Colon (tissue), 2 donors: ENCODE measurements around the gene PPARA.

Experiments
- FAIRE-seq: peaks from 2 replicates; lab custom pipeline; 2012; peaks lifted over from hg19 to GRCh38; lab: Jason Lieb, UNC
- donor health status: control.
- donor health status: control.

PPARA gene

DNA sequence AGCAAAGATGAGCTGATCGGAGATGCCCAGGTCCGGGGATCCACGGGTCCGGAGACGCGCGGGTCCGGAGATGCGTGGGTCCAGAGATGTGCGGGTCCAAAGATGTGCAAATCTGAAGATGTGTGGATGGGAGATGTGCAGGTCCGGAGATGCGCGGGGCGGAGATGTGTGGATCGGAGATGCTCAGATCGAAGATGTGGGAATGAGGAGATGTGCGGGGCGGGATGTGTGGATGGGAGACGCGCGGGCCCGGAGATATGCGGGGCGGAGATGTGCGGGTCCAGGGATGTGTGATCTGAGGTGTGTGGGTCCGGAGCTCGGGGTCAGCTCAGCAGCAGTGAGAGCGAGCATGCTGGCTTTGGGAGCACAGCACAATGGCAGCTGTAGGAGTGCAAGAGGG is 64.3 kb downstream of the PPARA start:
- FAIRE-seq: no peak

DNA sequence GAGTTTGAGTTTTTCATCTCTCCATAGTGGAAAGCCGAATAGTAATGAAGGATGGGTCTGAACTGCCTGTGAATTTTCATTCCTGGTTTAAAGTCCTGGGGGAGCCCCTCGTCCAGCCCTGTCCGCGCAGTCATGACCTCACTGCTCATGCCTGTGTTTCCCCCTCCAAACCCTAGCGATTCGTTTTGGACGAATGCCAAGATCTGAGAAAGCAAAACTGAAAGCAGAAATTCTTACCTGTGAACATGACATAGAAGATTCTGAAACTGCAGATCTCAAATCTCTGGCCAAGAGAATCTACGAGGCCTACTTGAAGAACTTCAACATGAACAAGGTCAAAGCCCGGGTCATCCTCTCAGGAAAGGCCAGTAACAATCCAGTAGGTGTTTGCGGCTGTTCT is 69.3 kb downstream of the PPARA start:
- FAIRE-seq: no peak

DNA sequence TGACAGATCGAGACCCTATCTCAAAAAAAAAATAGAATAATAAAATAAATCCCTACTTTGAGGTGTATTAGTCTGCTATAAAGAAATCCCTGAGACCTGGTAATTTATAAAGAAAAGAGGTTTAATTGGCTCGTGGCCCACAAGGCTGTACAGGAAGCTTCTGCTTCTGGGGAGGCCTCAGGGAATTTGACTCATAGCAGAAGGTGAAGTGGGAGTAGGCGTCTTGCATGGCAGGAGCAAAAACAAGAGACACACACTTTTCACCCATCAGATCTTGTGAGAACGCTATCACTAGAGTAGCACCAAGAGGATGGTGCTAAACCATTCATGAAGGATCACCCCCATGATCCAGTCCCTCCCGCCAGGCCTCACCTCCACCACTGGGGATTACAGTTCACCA is 70.6 kb downstream of the PPARA start:
- no peak for FAIRE-seq

DNA sequence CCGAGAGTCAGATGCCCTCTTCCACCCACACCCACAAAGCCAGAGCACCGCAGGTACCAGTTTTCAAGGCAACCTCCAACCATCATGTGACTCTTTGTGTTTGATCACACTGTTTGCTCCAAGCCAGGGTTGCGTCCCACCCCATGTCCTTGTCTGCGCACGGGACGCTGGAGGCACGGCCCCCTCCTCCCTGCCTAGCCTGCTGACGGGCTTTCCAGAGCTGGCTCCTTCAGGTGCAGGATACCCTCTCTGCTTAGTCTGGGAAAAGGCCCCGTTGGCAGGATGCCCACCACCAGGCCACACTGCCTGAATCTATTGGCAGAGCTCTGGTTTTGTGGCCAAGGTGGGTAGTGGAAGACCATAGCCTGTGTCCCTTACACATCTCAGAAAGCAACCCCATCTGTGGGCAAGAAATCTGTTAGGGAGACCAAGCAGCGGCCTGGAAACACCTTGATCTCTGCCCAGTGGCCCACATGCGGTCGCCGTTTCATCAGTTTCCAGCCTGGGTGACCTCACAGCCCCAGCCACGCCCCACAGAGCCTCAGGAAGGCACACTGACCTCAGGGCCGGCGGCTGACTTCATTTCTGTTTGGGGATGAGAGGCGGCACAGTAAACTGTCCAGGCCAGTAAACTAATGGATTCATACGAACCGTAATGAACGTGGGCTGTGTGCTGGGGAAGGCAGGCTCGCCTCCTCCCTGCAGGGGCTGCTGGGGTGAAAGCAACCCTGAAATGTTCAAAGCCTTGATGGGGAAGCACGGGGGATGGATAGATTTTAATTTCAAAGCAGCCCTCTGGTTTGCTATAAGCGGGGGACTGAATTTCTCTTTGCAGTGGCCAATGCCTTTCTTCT is 73.9 kb downstream of the PPARA start:
- FAIRE-seq: no peak

DNA sequence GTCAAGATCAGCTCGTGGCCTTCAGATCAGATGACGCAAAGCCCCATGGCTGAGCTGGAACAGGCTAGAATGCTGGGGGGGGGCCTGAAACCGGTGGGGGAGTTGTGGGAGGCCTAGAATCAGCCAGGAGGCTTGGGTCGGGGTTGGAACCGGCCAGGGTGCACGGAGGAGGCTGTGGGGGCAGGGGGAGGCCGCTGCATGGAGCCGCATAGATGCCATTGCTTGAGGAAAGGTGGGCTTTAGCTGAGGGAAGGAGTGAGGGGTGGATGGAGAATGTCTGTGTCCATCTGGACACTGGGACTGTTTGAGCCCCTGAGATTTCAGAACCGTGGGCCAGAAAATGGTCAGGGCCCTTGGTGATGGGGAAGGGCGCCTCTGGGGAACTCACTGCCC is 74.6 kb downstream of the PPARA start:
- FAIRE-seq: no peak

DNA sequence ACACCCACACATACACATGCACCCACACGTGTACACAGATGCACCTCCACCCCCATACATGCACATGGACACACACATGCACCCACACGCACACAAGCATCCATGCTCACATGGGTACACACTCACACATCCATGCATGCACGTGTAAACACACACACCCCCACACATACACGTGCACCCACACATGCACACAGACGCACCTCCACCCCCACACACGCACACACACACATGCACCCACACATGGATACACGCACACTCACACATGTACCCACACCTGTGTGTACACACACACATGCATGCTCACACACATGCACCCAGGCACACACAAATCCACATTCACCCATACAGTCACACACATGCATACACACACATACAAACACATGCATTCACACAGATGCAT is 75.3 kb downstream of the PPARA start:
- FAIRE-seq: no peak

DNA sequence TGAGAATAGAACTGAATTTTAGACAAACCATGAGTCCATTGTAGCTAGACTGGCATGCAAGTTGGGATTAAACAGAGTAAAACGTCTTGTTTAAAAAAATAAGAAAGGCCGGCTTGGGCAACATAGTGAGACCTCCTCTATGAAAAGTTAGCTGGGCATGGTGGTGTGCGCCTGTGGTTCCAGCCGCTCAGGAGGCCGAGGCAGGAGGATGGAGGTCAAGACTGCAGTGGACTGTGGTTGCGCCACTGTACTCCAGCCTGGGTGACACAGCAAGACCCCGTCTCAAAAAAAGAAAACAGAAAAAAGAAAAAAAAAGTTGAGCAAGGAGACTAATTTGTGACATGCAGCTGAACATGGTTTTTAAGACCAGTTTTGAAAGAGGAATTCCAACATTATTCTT is 76.3 kb downstream of the PPARA start:
- FAIRE-seq: no peak

DNA sequence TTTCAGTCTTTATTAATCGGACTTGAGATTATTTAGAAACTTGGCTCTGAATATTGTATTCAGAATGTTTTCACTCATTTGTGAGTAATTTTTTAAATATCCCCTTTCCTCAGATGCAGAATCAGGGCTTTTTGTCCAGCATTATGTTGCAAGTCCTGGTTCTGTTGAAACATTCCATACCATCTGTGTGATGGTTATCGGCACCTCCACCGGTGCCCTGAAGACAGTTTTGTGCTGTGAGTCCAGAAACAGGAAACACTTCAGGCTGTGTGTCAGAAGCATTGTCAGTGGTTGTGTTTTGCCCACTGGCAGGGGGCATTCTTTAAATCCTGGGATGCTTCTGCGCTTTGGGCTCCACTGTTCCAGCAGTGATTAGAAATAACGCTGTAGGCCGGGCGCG is 79.4 kb downstream of the PPARA start:
- no peak for FAIRE-seq

DNA sequence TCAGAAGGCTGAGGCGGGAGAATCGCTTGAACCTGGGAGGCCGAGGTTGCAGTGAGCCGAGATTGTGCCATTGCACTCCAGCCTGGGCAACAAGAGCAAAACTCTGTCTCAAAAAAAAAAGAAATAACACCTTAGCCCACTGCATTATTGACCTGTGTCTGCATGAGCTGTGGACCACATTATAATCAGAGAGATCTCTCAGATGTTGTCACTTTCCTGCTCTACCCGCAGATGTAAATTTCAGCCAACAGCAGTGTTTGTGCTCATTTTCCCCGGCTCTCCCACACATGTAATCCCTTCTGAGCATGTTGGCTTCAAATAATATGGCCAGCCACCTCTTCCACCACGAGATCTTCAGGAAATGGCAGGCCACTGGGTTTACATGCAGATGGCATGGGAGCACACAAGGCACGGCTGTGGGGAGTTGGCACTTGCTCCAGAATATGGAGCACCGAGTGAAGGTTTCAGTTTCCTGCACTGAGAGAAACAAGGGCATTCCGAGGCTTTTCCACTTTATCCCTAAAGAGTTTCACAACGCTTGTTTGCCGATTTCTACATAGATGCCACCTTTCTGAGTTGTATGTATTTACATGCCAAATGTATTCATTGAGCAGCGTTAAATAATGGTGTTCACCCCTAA is 80.1 kb downstream of the PPARA start:
- FAIRE-seq: no peak

DNA sequence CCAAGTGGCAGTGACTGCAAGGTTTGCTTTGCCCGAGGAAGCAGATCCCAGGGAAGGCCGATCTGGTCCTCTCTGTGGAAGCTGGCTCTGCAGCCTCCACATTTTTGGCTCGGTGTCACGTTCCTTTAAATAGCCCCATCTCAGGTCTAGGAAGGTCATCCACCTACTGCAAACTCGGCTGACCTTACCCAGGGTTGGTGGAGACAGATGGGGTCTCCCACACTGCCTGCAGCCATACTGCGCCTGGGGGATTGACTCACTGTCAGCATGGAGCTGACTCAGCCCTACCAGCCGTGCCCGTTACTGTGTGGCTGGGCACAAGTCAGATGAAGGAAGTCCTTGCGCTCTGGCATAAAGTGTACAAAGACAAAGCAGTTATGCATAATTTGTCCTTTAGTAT is 82.9 kb downstream of the PPARA start:
- FAIRE-seq: no peak

DNA sequence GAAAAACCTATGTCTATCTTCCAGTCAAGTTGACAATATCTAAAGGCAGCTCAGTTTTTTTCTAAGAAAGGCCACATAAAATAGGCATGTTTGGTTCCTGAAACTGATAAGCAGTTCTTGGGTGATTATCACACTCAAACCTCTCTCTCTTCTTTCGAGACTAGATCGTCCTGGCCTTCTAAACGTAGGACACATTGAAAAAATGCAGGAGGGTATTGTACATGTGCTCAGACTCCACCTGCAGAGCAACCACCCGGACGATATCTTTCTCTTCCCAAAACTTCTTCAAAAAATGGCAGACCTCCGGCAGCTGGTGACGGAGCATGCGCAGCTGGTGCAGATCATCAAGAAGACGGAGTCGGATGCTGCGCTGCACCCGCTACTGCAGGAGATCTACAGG is 84.6 kb downstream of the PPARA start:
- FAIRE-seq: no peak

DNA sequence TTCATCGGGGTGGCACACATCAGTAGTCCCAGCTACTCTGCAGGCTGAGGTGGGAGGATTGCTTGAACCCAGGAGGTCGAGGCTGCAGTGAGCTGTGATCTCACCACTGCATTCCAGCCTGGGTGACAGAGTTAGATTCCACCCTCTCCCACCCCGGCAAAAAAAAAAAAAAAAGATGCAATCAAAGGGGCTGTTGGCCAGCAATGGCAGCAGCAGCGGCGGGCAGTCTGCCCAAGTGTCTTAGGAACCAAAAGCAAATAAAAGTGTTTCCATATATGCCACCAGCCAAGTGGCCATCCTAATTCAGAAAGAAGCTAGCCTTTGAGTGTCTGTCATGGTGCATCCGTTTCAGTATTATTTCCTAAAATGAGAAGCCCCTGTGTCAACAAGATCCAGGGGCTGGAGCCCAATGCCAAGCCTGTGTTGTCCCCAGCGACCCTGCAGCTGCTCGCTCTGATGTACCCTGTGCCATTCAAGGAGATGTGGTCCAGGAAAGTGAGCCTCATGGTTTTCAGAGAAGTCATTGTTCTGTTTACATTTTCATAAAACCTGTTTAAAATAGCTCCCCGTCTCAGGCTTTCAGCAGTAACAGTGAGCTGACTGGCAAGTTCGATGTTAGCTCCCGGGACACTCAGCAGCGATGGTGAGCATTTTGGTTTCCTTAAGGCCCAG is 87.3 kb downstream of the PPARA start:
- no peak for FAIRE-seq

DNA sequence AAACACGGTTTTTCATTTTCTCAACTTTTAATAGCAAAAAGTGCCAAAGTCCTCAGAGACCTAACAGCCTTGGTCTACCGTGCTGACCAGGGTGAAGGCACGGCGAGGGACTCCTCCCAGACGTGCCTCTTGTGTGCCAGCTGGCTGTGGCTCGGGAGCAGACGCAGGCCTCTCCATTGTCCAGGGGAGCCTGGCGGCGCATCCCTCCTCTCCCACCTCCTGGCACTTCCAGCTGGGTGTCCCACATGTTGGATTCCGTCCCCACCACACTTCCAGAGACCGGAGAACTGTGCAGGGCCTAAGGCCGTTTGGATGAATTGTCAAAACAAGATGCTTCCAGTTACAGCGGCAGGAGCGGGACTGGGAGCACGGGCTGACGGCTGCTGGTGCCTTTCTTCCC is 88.2 kb downstream of the PPARA start:
- FAIRE-seq: no peak

DNA sequence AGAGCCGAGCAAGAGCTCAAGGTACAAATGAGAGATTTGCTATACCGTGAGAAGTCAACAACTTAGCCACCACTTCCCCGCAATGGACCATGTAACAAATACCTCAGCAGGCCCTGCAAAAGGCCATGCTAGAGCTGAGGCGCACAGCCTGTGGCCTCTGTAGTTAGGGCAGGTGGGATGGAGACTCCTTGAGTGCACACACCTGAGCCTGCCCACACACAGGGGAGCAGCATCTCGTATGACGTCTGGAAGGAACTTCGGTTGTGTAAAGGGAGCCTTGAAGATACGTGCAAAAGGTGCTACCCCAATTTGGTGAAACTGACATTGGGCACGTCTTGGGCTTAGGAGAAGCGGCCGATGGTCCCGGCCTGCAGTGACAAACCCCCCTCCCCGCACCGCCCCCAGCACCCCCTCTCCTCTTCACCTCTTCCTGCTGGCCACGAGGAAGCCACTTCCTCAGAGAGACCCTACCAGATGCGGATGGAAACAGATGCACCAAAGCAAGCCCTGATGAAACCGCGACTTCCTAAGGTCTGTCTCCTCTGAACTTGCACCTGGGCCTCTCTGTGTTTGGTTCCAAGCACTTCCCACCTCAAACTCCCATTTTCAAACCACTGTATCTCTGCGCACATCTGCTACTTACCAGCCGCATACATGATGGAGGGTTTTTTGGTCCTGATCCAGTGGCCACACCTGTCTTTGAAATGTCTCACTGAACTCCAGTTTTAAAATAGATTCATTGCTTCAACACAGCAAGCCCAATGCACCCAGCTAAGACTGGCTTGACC is 89.1 kb downstream of the PPARA start:
- no peak for FAIRE-seq

DNA sequence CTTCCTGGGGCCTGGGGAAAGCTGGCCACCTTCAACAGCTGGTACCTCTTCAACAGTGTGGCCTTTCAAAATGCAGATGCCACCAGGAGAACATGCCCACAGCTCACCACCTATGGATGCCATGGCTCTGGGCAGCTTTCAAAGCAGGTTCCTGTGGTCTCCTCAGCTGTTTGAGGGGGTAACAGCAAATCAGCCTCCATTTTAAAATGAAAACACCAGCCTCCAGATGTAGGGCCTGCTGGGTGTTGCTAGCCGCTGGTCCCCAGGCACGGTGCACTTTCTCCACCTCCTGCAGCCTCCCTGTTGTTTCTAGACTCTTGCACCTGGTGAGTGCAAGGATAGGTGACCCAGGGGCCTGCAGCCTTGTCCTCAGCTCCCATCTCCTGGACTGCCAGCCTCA is 89.7 kb downstream of the PPARA start:
- no peak for FAIRE-seq

DNA sequence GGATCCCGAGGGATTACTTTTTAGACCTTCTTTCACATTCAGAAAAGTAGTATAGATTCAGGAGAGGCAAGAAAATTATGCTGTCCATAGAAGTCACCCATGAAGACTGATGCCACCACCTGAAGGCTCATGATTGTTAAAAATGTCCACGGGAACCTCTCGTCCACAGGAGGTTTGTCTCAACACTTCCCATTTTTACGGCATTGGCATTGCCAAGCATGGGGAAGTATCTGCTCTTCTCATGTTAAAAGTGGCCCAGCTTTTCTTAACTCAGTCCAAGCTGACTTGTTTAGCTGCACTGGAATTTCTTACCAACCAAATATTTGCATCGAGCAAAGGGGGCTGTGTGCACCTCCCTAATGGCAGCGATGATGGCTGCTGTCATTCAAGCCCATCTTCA is 90.2 kb downstream of the PPARA start:
- FAIRE-seq: no peak

DNA sequence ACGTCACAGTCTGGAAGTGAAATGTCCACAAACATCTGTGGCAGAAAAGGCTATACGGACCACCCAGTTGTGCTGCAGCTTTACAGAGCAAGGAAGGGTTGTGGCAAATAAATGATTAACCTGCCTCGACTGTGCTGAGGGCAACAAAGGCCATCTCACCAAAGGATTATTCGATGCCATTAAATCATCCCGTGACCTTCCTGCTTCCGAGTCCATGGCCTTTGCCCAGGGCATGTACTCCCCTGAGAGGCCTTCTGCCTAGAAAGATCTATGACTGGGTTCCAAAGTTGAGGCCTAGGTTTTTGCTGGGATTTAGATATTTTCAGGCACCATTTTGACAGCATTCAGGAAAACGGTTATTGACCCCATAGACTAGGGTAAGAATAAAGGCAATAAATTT is 90.6 kb downstream of the PPARA start:
- FAIRE-seq: no peak

DNA sequence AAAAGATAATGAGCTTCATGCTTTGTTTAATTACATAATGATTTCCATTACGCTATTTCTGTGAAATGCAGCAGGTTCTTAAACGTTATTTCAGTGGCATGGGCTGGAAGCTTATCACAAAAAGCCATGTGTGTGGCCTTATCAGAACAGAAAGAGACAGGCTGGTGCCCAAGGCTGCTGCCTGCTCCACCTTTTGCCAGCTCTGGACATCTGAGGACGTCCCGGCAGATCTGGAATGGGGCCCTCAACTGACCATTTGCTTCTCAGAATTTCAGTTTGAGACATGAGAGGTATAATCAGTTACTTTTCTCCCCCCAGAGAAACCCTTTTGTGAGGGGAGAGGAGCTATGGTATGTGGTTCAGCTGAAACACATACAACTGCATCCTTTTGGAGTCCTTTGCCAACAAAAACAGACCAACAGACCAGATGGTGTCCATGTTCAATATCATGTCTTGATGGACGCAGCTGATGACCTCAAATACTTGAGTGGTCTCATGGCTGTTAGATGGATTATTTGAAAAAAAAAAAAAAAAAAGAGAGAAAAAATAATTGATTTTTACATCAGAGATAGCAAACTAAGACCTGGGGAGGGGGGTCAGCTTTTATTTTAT is 91.2 kb downstream of the PPARA start:
- FAIRE-seq: no peak

DNA sequence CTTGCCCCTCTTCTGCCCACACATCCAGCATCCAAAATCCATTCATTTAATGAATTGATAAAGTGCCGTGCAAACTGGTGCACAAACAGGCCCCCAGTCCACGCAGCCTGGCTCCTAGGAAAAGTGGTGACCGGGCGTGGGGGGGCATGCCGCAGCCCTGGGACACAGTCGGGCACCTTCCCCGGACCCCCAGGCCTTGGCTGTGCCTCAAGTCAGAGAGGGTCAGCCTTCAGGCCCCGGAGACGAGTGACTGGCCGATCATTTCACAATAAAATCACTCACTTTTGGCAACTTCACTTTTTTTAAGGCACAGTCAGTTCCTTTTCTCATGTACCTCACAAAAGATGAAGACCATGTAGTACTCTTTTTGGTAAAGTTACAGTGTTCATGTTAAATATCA is 91.8 kb downstream of the PPARA start:
- no peak for FAIRE-seq

DNA sequence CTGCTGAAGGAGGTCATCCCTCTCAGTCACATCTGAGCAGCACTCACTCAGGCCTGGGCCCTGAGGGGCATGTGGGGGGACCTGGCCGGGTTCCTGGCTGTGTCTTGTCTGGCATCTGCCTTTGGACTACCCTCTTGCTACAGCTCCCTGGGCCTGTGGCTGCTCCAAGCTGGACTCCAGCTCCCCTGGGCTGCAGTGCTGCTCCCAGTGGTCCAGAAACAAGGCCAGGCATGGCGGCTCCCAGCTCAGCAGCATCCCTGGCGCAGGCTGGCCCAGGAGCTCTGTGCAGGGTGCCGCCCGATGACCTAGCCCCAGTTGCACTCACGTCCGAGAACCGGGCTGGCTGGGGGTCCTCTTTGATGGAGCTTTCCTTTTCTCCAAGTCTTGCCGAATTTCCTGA is 94.4 kb downstream of the PPARA start:
- FAIRE-seq: no peak

DNA sequence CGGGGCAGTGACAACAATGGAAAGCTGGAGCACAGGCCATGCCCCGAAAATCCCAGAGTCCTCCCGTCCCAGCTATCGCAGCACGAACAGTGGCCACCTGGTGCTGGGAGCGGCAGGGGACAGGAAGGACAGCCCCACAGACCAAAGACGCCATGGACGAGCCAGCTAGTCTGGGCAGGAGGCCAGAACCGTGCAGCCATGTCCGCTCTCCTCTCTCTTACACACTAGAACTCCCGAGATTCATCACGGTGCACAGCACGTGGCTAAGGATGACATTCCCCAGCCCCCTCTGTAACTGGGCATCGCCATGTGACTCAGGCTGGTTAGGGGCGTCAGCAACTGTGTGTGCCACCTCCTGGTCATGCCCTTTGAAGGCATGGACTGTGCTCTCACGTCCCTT is 95.2 kb downstream of the PPARA start:
- no peak for FAIRE-seq

DNA sequence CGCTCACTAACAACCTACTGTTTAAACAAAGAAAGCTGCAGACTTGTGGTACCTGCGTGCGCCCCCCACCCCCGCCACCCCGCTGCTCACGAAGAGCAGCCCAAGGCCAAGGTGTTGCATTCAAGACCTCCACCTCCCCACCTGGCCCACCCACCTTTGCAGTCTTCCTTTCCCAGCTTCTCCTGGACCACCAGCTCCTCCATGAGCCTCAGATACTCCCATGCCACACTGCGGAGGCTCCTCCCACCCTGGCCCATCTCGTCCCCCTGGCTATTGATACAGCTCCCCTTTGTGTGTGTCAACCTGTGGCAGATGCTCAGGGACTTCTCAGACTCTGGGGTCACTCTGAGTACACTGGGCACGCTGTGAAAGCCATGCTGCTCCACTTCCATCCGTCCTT is 95.9 kb downstream of the PPARA start:
- FAIRE-seq: no peak
